Stomach (tissue), 4 donors: ENCODE results near the gene NBDY.
"Not testable (repeated sequence)": the region's sequence is repeated elsewhere in the genome, so short reads cannot be mapped to it uniquely, and the experiment has no call there.

Experiments
- CTCF ChIP-seq, 7 experiments: fragments of 450-650 bp in 4 of 7; fragments of 200-600 bp in 3 of 7; sonication (generic) in 3 of 7; IDR thresholded peaks; one replicate each; pipeline ENCODE4 v1.5.1; 2016 to 2019; ENCODE audit warnings: antibody characterized with exemption in 7 of 7, control low read depth in 2 of 7, mild to moderate bottlenecking in 1 of 7
- POLR2A ChIP-seq, 4 donors: fragments of 450-650 bp; IDR thresholded peaks; one replicate each; pipeline ENCODE4 v1.6.1; 2016; ENCODE audit warnings: antibody characterized with exemption in 4 of 4, control low read depth in 2 of 4, mild to moderate bottlenecking in 1 of 4, moderate library complexity in 1 of 4

- not testable (repeated sequence) for TF ChIP-seq CTCF, POLR2A (IDR thresholded peaks at IDR 0.05)
Observed at GRCh38 chrX:56773522-56774060, 44.5 kb downstream of the NBDY start.
